Activated T-cell treated with anti-CD3 and anti-CD28 coated beads for 24 hours (primary cell): ENCODE measurements around the gene UBTD2.
A peak's percentile ranks its signal among the peaks of the same experiment; 100 is the strongest.
"Not testable (repeated sequence)": the region's sequence is repeated elsewhere in the genome, so short reads cannot be mapped to it uniquely, and the experiment has no call there.

Experiments used
- DNase-seq: peaks from one replicate; pipeline ENCODE4 v3.0.0-alpha.2; 2020; ENCODE audit warnings: low read depth

Gene UBTD2

GRCh38 chr5:172283020-172283861, at the start of gene UBTD2:
UBTD2 (minus strand) TSS chr5:172283764; CDS start chr5:172283665, 99 bp downstream.
- DNase-seq, result peak; percentile 61

DNA sequence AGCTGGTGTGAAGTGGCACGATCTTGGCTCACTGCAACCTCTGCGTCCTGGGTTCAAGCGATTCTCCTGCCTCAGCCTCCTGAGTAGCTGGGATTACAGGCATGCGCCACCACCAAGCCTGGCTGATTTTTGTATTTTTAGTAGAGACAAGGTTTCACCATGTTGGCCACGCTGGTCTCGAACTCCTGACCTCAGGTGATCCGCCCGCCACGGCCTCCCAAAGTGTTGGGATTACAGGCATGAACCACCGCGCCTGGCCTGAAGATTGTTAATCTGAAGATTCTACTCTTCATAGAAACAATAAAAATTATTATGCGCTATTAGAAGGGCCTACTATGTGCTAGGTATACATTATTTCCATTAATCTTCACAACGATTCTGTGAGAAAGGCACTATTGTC, 43.3 kb upstream of the UBTD2 start:
- not testable (repeated sequence) for DNase-seq

GRCh38 chr5:172325452-172325851, 41.9 kb upstream of the UBTD2 start:
- DNase-seq, result no peak

- DNase-seq, result no peak
Measured at GRCh38 chr5:172322028-172322965, 38.7 kb upstream of the UBTD2 start.

GRCh38 chr5:172321593-172321992, 38.0 kb upstream of the UBTD2 start:
- no peak for DNase-seq

GRCh38 chr5:172319708-172320441, 36.3 kb upstream of the UBTD2 start:
- no peak for DNase-seq

DNA sequence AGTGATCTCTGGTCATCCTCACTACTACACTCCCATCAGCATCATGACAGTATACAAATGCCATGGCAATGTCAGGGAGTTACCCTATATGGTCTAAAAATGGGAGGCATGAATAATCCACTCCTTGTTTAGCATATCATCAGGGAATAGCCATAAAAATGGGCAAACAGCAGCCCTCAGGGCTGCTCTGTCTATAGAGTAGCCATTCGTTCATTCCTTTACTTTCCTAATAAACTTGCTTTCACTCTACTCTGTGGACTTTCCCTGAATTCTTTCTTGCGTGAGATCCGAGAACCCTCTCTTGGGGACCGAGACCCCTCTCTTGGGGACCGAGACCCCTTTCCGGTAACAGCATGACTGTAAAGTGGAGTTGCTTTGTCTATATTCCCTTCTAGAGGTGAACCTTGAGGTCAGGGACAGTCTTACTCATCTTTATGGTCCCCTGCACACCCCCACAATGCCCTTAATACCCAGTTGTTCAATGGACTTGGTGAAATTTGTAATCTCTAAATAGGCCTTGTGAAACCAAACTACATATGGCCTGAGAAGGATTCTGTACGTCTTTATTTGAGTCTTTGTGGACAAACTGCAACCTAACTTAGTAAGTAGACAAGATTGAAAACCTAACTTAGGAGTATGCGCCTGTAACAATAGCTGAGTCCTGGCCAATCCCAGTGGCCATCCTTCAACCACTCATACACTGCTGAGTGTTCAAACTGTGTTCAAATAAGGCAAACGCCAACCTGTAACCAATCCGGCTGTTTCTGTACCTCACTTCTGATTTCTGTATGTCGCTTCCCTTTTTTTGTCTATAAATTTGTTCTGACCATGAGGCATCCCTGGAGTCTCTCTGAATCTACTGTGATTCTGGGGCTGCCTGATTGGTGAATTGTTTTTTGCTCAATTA, 32.3 kb upstream of the UBTD2 start:
- no peak for DNase-seq

DNA sequence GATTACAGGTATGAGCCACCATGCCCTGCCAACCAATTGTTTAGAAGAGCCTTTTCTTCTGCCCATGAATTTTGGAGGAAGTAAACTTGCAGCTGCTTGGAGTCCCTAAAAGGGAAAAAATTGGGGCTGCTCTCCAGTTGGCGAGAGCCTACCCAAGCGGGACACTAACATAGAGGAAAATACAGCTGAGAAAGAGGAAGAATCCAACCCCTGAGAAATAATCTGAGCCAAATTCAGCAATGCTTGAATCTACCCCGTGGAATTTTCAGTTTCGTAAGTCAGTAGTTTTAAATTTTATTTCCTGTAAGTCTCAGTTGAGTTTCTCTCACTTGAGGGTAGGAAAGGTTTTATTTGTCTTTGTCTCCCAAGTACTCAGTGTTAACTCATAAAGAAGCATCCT, 30.4 kb upstream of the UBTD2 start:
- no peak for DNase-seq

DNA sequence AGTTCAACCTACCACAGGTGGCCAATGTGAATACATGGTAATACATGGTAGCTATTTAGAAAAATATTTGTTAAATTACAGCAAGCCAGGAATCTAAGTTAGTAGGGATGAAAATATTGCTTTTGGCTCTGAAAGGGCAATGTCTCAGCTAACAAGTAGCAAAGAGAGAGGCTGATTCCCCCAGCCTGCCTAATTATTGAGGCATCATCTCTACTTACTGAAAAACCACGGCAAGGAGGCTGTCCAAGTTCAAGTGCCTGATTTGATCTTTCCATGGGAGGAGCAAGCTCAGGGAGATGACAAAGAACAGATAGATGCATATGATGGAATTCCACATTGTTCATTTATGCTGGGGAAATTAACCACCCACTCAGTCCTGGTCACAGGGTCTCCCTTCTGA, 28.7 kb upstream of the UBTD2 start:
- no peak for DNase-seq

DNA sequence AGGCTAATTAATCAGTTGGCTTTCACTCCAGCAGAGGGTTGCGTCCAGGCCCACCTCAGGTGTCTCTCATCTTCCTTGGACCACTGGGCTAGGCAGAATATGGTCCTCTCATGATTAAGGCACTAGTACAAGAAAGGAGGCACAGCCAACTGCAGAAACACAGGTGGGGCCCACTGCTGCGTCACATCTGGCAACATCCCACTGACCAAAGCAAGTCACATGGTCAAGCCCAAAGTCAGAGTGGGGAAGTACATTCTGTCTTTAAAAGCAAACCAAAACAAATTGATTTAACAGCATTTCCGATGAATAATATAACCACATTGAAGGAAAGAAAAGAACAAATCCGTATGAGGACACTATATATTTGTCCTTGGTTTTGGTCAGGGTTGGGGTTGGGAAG, 28.0 kb upstream of the UBTD2 start:
- DNase-seq, result no peak

DNA sequence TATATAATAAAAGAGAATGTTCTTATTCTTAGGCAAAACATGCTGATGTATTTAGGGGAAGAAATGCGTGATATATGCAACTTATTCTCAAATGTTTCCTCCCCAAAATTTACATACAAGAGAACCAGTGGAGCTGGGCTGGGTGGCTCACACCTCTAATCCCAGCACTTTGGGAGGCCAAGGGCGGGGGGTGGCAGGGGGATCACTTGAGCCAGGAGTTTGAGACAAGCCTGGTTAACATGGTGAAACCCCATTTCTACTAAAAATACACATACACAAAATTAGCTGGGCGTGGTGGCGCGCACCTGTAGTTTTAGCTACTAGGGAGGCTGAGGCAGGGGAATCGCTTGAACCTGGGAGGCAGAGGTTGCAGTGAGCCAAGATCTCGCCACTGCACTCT, 27.5 kb upstream of the UBTD2 start:
- no peak for DNase-seq

GRCh38 chr5:172305380-172305779, 21.8 kb upstream of the UBTD2 start:
- DNase-seq, result no peak

DNA sequence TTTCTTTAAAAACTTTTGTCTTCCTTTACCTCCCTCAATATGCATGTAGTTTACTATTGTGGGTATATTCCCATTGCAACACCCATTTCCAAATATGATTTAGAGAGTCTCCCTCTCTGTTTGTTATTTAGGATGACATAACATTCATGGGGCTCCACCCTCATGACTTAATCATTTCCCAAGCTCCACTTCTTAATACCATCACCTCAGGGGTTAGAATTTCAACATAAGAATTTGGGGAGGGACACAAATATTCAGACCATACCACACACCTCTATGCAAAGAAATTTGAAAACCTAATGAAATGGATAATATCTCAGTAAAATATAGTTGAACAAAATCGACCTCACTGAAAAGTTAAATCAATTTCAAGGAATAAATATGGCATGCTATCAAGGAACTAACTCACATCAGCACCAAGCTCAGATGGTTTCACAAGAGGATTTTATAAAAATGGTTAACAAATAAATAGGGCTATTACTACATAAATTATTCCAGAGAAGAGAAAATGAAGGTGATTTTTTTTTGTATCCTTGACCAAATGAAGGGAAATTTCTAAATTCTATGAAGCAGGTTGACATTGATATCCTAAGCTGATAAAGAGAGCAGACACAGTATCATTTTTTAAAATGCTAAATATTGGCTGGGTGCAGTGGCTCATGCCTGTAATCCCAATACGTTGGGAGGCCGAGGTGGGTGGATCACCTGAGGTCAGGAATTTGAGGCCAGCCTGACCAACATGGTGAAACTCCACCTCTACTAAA, 20.2 kb upstream of the UBTD2 start:
- DNase-seq, result no peak

DNA sequence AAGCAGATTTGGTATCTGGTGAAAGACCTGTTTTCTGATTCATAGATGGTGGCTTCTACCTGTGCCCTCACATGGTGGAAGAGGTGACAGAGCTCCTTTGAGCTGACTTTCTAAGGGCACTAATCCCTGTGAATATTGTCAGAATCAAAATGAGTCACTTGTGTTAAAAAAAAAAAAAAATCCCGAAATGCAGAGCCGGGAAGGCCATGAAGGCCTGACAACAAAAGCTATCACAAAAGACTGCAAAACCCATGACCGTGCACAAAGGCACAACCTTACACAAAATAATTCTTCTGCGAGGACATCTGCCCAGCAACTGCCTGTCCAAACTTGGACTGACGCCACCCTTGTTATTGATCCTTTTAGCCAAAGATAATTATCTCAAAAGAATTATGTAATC, 19.6 kb upstream of the UBTD2 start:
- DNase-seq, result no peak

DNA sequence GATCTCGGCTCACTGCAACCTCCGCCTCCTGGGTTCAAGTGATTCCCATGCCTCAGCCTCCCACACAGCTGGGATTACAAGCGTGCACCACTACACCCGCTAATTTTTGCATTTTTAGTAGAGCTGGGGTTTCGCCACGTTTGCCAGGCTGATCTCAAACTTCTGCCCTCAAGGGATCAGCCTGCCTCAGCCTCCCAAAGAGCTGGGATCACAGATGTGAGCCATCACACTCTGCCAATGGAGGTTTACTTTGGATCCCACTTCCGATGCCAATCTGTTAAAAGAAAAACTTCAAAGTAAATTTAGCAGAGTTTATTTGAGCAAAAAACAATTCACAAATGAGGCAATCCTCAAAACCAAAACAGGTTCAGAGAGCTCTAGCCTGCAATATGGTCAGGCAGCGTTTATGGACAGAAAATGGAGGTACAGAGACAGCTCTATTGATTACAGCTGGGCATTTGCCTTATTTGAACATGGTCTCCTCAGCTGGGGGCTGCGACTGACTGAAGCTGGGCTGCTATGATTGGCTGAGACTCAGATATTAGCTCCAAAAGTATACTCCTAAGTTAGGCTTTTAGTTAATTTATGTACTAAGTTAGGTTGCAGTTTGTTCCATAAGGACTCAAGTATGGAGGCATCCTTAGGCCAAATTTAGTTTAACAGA, 18.6 kb upstream of the UBTD2 start:
- DNase-seq, result no peak

GRCh38 chr5:172299916-172300439, 16.4 kb upstream of the UBTD2 start:
- no peak for DNase-seq

- no peak for DNase-seq
Measured at GRCh38 chr5:172294831-172295230, 11.3 kb upstream of the UBTD2 start.

GRCh38 chr5:172293745-172294342, 10.3 kb upstream of the UBTD2 start:
- DNase-seq, result no peak

- peak; percentile 54 for DNase-seq
Measured at GRCh38 chr5:172293054-172293744, 9.6 kb upstream of the UBTD2 start.
